GM18498 (cell line): ENCODE data around the gene PRSS50.

Experiments
- ATAC-seq: cut with Tn5 transposase; IDR thresholded peaks from one replicate; pipeline ENCODE4 v1.9.1; 2021; ENCODE audit warnings: mild to moderate bottlenecking, moderate library complexity; ENCODE audit not compliant: unreplicated experiment

PRSS50 gene

GRCh38 chr3:46729038-46729437 is 11.4 kb upstream of the PRSS50 start:
- no peak for ATAC-seq

- no peak for ATAC-seq
Measured at GRCh38 chr3:46725621-46726314, 8.1 kb upstream of the PRSS50 start.

DNA sequence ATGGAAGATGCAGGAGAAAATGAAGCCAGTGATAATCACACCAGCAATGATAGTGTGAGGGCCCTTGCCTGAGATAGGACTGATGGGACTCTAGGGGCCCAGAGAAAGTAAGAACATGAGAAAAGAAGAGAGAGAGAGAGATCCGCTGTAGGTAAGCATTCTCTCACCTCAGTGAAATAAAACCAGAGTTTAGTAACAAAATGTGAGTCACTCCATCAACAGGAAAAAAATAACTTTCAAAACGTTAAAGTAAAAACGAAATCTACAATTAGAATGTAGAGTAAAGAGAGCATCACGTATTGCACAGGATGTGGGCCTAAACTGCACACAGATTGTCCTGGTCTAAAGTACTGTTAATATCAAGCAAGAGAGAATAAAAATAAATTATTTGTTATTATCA is 6.8 kb upstream of the PRSS50 start:
- ATAC-seq = no peak

DNA sequence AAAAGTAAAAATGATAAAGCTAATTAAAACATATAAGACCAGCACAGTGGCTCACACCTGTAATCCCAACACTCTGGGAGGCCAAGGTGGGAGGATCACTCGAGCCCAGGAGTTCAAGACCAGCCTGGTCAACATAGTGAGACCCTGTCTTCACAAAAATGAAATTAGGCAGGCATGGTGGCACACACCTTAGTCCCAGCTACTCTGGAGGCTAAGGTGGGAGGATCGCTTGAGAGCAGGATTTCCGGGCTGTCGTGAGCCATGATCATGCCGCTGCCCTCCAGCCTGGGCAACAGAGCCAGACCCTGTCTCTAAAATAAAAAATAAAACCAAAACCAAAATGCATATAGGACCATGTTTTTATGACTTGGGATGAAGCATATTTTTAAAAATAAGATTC is 4.8 kb upstream of the PRSS50 start:
- ATAC-seq = no peak

- no peak for ATAC-seq
Measured at GRCh38 chr3:46721009-46721408, 3.3 kb upstream of the PRSS50 start.

- ATAC-seq = no peak
Measured at GRCh38 chr3:46719735-46720271, 2.1 kb upstream of the PRSS50 start.

DNA sequence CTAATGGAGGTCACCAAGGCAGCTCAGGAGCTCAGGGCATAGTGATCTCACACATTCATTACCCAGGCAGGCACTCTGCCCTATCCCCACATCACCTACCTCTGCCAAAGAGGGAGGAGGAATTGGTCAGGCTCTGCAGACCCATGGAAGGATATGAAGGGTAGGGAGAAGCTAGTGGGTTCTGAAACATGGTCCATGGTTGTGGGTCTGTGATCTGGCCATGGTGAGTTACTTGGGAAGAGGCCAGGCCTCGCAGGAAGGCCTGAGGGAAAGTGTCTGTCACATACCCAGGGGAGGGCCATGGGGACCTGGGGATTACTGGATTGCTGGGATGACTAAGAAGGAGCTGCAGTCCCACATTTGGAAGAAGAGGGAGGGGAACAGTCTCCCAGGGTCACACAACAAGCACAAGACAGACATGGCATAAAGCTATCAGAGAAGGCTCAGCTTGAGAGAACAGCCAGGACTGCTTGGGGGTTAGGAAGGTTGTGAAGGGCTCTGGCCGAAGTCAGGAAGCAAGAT is 1.4 kb upstream of the PRSS50 start:
- no peak for ATAC-seq

DNA sequence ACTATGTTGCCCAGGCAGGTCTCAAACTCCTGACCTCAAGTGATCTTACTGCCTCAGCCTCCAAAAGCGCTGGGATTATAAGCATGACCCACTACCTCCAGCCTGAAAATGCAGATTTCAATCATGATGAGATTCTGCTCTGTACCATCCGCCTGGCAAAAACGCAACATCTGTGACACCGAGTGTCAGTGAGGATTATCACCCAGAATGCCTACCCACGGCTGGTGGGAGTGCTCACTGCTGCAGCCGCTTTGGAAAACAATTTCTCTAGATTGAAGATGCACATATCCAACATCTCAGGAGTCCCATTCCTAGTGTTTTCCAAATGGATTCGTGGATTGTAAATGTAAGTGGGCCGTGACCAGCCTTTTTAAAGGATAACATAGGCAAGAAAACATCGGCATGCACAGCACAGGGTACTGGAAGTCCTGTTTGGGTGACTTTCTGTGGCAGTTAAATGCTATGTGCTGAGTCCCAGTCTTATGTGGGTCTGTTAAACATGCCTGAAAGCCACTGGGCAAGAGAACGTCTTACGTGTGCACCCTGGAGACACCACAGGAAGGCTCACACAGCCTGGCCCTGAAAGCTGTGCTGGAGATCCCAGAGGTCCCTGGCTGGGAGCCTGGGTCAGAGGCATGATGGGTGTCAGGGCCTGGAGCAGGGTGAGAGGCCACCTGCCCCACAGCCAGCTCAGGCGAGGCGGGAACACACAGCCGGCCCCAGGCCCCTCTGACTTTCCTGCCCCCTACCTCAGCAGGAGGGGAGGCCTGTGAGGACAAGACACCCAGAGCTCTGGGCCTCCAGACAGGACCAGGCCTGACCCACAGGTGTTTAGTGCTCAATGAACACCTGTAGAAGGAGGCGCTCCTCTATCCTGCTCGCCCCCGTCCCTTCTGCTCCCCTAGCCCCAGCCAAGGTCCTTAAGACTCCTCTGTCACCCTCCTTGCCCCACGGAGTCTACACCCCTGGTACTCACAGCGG is 918 bp downstream of the PRSS50 start:
- no peak for ATAC-seq

DNA sequence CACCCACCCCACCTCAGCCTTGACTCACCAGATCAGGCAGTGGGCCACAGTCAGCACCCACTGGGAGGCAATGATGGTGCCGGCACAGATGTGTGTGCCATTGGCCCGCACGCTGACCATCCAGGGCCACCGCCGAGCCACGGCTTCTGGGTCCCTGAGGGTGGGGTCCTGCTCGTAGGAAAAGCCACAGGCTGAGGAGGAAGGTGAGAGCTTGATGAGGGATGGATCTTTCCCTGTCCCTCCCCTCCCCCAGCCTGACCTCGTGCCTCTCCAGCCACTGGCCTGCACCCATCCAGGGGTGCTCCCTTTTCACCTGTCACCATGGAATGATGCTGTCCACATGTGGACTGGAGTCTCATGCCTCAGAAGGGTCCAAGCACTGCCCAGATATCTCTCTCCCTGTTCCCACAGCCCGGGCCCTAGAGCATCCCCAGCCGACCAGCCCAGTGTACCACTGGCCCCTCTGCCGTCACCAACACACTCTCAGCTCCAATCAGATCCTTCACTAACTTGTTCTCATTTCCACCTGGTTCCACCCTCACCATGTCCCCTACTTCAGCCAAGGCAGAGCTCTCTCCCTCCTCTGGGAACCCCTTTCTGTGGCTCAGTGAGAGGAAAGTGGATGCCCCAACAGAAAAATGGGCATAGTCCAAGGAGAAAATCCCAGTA is 2.0 kb downstream of the PRSS50 start:
- ATAC-seq = no peak

- no peak for ATAC-seq
Measured at GRCh38 chr3:46714728-46715506, 2.8 kb downstream of the PRSS50 start.

- no peak for ATAC-seq
Measured at GRCh38 chr3:46713898-46714552, 3.6 kb downstream of the PRSS50 start.

DNA sequence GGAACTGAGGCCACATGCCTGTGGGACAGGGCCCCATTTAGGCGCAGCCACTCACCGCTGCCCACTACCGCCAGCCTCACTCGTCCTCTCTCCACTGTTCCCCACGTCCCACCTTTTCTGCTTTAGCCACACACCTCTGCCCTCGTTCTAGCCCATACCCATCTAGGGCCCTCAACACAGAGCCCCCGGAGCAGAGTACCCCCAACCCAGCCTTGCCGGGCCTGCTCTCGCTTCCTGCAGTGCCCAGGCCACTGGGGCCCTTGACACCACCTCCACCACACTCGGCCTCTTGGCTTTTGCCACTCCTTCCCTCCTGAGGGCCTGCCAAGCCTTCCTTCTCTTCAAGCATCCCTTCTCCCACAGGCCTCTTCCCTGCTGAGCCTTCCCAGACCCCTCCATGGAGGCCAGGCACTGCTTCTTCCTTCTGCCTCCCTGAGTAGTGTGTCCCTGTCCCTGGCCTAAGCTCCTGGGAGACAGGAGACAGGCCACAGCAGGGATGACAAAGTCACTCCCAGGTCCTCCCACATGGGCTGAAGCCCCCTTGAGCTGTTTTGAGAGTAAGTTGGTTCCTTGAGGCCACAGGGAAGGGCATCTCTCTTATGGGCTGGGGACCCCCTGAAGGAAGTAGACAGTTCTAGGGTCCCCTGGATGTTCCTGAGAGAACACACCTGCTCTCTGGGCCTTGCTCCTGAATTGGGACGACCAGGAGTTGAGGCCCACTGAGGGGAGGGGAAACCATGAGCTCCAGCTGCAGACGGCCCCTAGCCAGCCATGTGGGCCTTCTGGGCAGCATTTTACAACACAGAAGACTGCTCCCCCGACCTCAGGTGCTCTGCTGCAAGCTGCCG is 4.4 kb downstream of the PRSS50 start:
- ATAC-seq = no peak

GRCh38 chr3:46712191-46713049 is 5.2 kb downstream of the PRSS50 start:
- ATAC-seq = no peak

DNA sequence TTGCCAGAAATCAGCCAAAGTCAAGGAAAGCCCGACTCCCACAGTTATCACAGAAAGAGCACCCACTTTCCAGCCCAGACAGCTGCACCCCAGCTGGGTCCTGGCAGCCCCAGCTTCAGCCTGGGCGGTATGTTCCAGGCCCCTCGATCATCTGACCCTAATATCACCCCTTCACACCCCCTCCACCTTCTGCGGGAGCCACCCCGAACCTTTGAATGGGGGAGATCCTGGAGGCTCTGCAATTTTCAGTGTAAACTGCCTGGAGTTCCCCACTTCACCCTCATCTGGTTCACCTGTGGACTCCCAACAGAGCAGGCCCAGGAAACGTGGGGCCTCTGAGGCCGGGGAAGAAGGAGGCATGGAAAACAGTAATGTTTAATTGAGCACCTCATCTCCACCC is 5.9 kb downstream of the PRSS50 start:
- no peak for ATAC-seq

DNA sequence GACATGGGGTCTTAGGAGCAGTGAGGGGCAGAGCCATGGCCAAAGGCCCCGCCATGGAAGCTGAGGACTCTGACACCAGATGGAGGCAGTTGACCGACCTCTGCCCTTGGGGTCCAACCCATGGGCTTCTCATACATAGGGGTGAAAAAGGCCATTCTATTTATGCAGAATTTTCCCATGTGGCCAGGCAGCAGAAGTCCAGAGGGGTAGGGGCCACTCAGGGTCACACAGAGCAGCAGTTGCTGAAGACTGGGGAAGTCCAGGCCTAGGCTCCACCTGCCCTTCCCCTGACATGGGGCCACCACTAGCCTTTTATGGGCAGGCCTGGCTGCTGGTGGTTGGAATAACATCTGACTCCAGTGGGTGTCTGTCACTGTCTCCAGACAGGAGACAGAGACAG is 6.4 kb downstream of the PRSS50 start:
- no peak for ATAC-seq

- no peak for ATAC-seq
Measured at GRCh38 chr3:46710671-46711295, 6.9 kb downstream of the PRSS50 start.

DNA sequence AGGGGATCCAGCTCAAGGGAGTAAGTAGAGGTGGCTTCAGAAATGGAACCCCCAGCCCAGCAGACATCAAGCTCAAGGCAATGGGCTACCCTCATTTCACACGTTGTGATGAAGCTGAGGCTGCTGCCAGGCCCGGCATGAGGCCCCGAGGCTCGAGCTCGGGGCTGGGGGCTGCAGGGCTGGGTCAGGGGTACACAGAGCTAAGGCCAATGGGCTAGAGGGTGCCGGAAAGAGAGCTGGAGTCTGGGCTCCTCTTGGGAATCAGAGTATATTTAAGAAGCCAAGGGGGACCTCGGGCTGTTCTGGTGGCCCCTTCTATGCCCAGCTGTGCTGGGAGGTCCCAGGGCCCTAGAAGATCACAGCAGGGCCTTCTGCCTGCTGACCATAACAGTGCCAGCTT is 7.4 kb downstream of the PRSS50 start:
- ATAC-seq = no peak

DNA sequence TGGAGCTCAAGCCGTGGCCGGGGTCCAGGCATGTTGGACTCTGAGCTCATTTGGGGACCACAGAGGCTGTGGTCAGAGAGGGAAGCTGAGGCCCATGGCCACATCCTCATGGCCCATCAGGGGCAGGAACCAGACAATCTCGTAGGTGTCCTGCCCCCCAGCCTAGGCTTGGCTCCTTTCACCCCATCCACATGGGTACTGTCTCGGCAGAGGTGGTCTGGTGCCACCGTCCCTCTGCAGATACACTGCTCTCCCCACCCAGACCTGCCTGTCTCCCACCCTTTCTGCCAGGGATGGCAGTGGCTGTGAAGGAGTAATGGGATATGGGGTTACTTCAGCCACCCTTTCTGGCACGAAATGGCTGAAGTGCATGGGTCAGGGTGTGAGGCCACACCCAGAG is 7.9 kb downstream of the PRSS50 start:
- no peak for ATAC-seq
